Ramos (cell line): ENCODE data around the gene LRP2BP.
"Not testable (repeated sequence)": the region's sequence is repeated elsewhere in the genome, so short reads cannot be mapped to it uniquely, and the experiment has no call there.

Experiments used
- in situ Hi-C: fragments of 300-500 bp; cut with MboI; formaldehyde crosslinking; loops from one replicate; pipeline ENCODE4 v1.14.3; 2022; ENCODE audit warnings: low sequenced_read_pairs; ENCODE audit not compliant: unreplicated experiment

The LRP2BP gene

DNA sequence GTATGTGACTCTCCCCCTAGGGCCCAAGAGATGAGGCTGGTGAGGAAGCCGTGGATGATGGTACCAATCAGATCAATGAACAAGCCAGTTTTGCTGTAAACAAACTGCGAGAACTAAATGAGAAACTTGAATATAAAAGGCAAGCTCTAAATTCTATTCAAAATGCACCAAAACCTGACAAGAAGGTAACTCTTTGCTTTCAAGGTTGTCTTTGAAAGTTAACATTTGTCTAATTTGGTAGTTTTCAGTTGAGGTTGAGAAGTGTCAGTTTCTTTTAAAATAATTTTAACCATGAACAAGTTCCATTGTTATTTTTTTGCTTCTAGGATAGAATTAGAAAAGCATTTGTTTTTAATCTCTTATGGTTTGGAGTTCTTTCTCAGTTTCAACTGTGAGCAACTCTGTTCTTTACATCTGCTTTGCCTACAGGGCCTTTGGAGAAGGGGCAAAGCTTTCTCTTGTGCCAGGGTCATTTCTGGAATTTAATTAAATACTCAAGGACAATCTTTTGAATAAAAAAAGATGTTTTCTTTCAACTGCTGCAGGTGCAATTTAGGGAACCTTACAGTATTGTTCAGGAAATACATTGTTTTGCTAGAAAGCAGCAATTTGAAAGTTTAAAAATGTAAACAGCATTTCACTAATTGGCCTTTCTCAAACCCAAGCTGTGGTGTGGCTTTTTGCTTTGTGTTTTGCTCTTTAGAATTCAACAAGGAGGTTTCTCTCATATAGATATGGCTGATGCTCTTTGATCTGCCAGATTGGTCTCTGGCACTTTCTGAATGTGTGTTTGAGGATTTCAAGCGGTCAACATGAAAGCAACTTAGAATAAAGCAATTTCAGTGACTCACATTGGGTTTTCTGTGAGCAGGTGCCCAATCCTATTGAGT, 62.9 kb downstream of the LRP2BP start:
- in situ Hi-C loops = no loop called here

DNA sequence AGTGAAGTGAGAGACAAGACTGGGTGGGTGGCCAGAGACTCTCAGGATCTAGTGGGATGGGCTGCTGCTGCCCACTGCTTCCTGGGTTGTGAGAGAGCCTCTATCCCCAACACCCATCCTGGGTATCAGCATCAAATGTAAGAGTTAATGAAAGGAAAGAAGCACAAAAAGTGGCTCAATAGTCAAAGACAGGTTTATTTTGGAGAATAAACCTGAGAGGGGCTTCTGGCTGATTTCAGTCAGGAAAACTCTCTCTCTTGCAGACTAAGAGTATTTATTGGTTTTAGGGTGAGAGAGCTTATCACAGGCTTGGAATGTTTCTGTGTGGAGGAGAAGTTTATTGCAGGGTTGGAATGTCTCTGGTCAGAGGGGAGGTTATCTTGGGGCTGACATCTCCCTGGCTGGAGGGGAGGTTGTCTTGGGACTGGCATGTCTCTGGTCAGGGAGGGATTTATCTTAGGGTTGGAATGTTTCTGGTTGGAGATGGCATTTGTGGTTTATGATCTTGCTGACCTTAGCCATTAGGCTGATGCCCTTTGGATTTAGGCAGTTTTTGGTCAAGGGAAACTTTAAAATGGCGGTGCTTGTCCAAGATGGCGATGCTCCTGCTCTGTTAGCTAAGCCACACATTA, 65.7 kb downstream of the LRP2BP start:
- in situ Hi-C loops = not testable (repeated sequence)

DNA sequence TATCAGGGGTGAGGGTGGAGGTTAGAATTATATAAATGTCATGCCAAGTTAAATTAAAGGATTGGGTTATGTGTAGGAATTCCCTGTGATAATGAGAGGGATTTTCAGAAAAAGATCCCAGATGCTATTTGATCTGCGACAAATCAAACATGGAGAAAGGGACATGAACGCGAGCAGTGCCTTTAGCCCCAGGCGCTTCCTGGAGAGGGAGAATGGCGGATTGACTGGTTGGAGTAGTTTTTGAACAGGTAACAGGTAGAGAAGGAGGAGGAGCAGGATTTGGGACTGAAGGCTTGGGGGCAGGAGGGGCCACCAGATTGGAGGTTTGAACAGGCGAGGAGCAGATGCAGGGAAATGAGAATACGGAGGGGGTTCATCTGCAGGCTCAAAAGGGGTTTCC, 67.1 kb downstream of the LRP2BP start:
- in situ Hi-C loops = no loop called here

DNA sequence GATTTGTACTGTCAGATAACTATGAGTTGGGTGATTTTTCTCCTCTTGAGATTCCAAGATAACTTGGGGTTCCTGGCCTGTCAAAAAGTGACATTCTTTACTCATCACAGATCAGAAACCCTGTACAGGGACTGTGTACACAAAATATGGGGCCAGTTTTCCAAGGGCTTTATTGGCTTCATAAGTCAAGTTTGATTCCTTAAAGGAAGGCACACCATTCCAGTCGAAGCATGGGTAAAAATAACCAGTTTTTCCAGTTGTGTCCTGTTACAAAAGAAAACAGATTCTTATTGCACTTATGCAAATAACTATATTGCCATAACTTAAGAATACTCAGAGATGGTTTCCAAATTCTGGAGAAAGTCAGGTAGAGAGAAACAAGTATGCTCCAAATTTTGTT, 70.0 kb downstream of the LRP2BP start:
- in situ Hi-C loops = not testable (repeated sequence)

DNA sequence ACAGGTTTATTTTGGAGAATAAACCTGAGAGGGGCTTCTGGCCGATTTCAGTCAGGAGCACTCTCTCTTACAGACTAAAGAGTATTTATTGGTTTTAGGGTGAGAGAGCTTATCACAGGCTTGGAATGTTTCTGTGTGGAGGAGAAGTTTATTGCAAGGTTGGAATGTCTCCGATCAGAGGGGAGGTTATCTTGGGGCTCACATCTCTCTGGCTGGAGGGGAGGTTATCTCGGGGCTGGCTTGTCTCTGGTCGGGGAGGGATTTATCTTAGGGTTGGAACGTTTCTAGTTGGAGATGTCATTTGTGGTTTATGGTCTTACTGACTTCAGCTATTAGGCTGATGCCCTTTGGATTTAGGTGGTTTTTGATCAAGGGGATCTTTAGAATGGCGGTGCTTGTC, 71.4 kb downstream of the LRP2BP start:
- in situ Hi-C loops = not testable (repeated sequence)

DNA sequence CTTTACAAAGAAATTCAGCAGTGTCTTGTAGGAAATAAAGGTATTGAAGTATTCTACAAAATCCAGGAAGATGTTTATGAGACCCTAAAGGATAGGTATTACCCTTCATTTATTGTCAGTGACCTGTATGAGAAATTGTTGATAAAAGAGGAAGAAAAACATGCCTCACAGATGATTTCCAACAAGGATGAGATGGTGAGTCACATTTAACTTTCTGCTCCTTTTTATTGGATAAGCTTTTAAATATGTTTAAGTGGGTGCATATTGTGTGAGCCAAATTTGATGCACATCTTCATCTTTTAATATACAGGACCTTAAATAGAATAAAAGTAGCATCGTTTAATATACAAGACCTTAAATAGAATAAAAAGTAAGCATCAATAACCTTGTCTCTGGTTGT, 72.1 kb downstream of the LRP2BP start:
- in situ Hi-C loops = no loop called here

DNA sequence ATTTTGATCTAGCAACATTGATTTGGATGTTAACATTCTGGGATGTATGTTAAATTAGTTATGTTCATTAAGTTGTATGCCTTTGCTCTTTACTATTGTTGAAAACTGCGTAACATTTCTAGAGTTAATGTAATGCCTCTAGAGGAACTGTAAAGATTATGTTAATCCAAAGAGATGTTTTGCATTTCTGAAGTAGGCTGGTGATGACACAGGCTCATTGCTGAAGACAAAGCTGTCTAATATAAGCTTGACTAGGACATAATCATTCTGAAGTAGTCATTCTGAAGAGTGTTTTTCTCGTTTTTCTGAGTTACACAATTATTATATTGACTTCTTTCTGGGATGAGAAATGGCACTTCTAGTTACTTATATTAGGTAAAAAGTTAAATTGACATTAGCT, 72.9 kb downstream of the LRP2BP start:
- in situ Hi-C loops = no loop called here

DNA sequence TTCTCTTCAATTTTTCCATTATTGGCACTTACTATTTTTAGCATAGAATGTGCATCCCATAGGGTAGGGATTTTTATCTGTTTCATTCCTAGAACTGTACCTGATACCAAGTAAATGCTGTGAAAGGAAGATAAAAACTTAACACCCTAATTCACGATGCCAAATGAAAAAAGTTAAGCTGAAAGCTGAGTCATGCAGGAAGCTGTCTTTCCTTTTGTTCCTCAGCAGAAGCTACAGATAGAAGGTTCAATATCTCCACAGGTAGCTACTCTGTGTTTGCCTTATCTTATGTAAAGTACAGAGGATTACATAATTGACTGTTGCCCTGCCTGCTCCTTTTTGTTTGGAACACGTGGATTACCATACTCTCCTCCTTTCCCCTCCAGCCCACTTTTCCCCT, 77.0 kb downstream of the LRP2BP start:
- in situ Hi-C loops = no loop called here

DNA sequence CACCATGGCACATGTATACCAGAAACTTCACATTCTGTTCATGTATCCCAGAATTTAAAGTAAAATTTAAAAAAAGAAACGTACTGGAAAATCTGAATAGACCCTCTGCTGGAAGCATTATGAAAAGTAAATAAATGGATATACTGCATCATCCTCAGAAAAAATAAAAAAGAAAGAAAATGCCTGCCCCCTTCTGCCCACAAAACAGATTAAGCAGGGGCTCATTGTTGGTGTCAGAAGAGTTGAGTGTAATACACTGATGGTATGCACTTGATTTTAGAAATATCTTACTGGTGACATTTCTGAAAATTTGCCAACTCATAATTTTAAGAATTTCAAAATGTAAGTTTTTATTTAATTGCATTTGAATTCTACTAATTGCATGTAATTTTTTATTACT, 77.8 kb downstream of the LRP2BP start:
- in situ Hi-C loops = no loop called here

DNA sequence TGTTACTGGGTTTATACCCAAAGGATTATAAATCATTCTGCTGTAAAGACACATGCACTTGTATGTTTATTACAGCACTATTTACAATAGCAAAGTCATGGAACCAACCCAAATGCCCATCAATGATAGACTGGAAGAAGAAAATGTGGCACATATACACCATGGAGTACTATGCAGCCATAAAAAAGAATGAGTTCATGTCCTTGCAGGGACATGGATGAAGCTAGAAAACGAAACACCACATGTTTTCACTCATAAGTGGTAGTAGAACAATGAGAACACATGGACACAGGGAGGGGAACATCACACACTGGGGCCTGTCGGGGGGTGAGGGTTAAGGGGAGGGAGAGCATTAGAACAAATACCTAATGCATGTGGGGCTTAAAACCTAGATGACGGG, 78.3 kb downstream of the LRP2BP start:
- in situ Hi-C loops = not testable (repeated sequence)
